CD1c-positive myeloid dendritic cell (primary cell): ENCODE results near the gene NMD3.
"Not testable (repeated sequence)": the region's sequence is repeated elsewhere in the genome, so short reads cannot be mapped to it uniquely, and the experiment has no call there.

Experiments
- DNase-seq: peaks from one replicate; pipeline ENCODE4 v3.0.0-alpha.2; 2016; ENCODE audit errors: extremely low spot score

The NMD3 gene

DNA sequence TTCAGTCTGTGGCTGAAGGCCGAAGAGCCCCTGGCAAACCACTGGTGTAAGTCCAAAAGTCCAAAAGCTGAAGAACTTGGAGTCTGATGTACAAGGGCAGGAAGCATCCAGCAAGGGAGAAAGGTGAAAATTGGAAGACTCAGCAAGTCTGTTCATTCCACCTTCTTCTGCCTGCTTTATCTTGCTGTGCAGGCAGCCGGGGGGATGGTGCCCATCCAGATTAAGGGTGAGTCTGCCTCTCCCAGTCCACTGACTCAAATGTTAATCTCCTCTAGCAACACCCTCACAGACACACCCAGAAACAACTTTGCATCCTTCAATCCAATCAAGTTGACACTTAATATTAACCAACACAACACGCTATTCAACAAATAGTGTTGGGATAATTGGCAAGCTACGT is 61.3 kb downstream of the NMD3 start:
- not testable (repeated sequence) for DNase-seq

DNA sequence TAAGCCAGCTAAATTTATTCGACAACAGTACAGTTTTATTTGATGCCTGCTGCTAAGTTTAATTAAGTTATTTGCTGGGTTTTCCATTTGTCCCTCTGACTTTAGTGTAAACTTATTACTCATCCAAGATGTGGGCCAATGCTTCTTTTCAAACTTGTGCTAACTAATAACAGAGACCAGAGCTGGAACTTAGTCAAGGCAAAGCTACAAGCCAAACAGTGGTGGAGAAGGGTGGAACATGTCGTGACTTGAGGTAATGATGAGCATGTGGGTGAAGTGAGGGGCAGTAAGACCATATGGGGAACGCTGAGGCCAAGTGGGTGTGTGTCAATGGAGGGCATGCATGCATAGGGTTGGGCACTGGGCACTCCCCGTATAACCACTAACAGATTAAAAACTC is 63.9 kb downstream of the NMD3 start:
- no peak for DNase-seq

DNA sequence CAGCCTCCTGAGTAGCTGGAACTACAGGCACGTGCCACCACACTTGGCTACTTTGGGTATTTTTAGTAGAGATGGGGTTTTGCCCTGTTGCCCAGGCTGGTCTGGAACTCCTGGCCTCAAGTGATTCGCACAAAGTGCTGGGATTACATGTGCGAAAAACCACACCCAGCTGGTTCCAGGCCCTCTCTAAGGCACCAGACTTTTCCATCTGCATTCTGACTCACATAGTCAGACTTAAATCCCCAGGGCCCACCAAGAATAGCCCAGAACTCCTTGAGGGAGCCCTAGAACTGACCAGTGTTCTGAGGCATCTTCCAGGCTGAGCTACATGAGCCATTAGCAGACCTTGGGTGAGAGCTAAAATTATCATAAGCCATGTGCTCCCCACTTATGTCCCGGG is 68.1 kb downstream of the NMD3 start:
- DNase-seq: no peak

DNA sequence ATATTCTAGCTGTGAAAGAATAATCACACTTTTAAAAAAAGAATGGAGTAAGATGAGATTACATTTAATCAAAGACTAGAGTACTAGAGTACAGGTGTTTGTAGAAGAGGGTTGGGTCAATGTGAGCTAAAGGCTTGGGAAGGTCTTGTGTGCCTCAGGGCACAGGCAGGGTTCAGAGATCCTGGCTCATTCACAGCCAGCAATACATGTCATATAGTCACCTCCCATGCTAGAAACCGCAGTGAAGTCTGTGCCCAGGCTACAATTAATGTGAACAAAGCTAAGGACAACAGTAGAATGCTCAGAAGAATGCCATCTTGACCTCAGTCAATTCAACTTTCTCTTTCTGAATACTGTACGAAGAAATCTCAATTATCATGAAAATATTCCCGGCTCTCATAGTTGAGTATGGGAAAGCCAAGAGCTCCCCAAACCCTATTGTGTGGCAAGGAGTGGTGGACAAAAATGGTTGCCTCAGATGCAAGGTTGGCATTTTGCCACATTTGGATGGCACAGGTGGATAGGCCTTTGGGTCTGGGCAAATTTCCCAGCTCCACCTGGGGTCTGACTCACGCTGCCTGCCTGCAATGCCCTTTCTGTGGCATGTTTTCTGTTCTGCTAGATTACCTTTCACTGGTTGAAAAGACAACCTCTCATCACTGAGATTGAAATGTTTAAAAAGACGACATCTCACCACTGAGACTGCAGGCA is 70.2 kb downstream of the NMD3 start:
- DNase-seq: no peak

DNA sequence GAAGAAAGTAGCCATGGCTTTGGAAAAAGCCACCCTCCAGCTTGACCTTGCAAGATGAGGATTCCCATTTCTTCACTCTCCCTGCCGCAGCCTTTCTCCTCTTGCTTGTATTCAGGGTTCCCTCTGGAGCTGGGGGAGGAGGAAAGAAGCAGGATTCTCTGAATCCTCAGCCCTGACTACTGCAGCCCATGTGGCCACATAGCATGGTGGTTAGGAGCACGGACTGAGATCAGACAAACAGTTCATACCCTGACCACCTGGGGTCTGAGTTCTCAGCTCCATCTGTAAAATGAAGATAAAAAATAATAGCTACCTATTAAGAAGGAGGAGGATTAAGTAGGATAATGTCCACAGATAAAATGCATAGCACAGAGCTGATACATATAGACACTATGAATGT is 72.3 kb downstream of the NMD3 start:
- no peak for DNase-seq

DNA sequence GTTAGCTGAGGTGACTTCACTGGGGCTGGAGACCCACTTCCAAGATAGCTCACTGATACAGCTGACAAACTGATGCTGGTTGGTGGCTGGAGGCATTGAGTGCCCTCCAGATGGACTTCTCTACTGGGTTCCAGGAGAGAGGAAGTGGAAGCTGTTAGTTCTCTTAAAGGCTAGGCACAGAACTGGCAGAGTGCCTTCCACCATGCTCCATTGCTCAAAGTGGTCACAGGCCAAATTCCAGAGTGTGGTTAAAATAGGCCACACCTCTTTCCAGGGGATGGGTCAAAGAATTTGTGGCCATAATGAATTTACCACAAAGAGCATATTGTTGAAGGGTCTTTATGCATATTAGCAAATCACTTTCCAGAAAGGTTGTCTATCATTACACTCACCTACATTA is 74.2 kb downstream of the NMD3 start:
- DNase-seq: no peak

DNA sequence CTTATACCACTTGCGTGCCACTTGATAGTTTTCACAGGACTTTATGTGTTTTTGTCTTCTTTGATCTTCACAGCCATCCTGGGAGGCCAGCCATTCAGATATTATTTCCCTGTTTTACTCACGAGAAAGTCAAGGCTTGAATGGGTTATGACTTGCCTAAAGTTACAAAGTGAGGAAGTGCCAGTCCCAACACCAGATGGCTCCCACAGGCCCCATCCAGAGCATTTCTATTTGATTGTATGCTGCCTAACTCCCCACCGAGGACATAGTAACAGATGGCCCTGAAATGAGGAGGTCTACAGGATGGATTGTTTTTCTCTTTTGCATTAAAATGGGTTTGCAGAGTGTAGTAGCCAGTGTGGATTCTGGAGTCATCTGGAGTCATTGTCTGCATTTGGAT is 75.7 kb downstream of the NMD3 start:
- DNase-seq: no peak
